Naive B cell (primary cell): ENCODE data around the gene PINLYP. TPM values are rescaled to one million over a fixed set of nuclear protein-coding genes. Genes with fewer than 3 reads are reported as not detected.

Source experiments
- ATAC-seq, 2 donors: fragments of 150-1000 bp; cut with Tn5 transposase; 2 replicates each; pipeline ENCODE4 v1.10.0; 2021; ENCODE audit warnings: low read depth in 2 of 2, mild to moderate bottlenecking in 2 of 2, moderate library complexity in 2 of 2
- DNase-seq: peaks from one replicate; pipeline ENCODE4 v3.0.0; 2022
- H3K27ac Mint-ChIP-seq, 6 donors: one replicate each; pipeline ENCODE4 v1.8.0; 2020 to 2022; ENCODE audit warnings: mild to moderate bottlenecking in 6 of 6, mixed read lengths in 6 of 6, moderate library complexity in 5 of 6, inconsistent platforms in 2 of 6
- H3K27me3 Mint-ChIP-seq, 3 donors: one replicate each; pipeline ENCODE4 v1.8.0; 2021 to 2022; ENCODE audit warnings: mixed read lengths in 3 of 3, mild to moderate bottlenecking in 1 of 3
- H3K36me3 Mint-ChIP-seq, 2 donors: one replicate each; pipeline ENCODE4 v1.8.0; 2020 to 2022; ENCODE audit warnings: mixed read lengths in 2 of 2, inconsistent platforms in 1 of 2, mild to moderate bottlenecking in 1 of 2
- H3K4me1 Mint-ChIP-seq, 3 donors: one replicate each; pipeline ENCODE4 v1.8.0; 2020 to 2022; ENCODE audit warnings: mixed read lengths in 3 of 3, inconsistent platforms in 1 of 3, mild to moderate bottlenecking in 1 of 3, moderate library complexity in 1 of 3
- H3K4me3 Mint-ChIP-seq, 8 donors: one replicate each; pipeline ENCODE4 v1.8.0; 2020 to 2022; ENCODE audit warnings: mild to moderate bottlenecking in 8 of 8, mixed read lengths in 8 of 8, moderate library complexity in 8 of 8, inconsistent platforms in 2 of 8
- H3K9me3 Mint-ChIP-seq, 7 donors: one replicate each; pipeline ENCODE4 v1.8.0; 2020 to 2022; ENCODE audit warnings: mixed read lengths in 7 of 7, mild to moderate bottlenecking in 5 of 7, inconsistent platforms in 2 of 7, moderate library complexity in 1 of 7
- polyA plus RNA-seq, 6 donors: library from polyadenylated mRNA; unstranded; fragments of 300-500 nt; fragmentation: Illumina TruSeq; gene quantifications; one replicate each; pipeline ENCODE4 v1.2.3, GENCODE V29; 2021; ENCODE audit warnings: low read depth in 6 of 6

PINLYP gene
- polyA plus RNA-seq, 6 donors from 2014 or later, result 1.1 to 2.6 (median 2.0) TPM; not detected in 1

DNA sequence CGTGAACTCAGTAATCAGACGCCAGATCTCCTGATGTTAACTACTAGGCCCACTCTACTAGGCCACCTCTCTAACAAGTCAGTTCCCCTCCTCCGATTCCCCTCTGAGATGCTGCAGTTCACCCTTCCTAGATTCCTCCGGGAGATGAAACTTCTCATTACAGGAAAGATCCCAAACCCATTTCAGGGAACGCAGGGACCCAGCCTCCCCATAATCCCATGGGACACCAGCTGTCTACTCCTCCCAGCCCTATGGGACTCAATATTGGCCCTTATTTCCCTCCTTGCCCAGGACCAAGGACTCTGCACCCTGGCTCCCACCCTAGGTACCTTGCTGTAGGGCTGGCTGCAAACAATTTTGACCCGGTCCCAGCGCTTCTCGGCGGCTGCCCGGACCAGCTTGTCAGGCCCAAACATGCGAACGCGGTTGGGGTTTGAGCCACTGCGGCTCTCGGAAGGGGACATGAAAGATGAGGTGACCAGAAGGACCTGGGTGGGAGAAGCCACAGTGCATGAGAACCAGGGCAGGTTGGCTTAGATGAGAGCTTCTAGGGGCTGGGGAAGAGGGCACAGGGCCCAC is 21.2 kb upstream of the PINLYP start:
- H3K27ac Mint-ChIP-seq, result peak overlapping the region in 2 of 6 donors; percentile 65 to 76
- H3K36me3 Mint-ChIP-seq, result peaks cover 10 to 22% of the 10 kb centered on the region in 2 donors
- no peak for DNase-seq
- H3K9me3 Mint-ChIP-seq, result no peaks in the 10 kb centered on the region
- no peaks in the 10 kb centered on the region for H3K27me3 Mint-ChIP-seq
- peaks cover 9 to 24% (median 17%) of the 10 kb centered on the region in 3 donors for H3K4me1 Mint-ChIP-seq
- H3K4me3 Mint-ChIP-seq, result peak overlapping the region in 1 of 8 donors; percentile 44
- ATAC-seq, result no peak

- Mint-ChIP-seq H3K27ac (peak overlapping the region in 4 of 6 donors; percentile 29 to 84 (median 68)), H3K4me1 (peaks cover 18 to 27% (median 22%) of the 10 kb centered on the region in 3 donors), H3K27me3 (no peaks in the 10 kb centered on the region), H3K9me3 (no peaks in the 10 kb centered on the region), H3K36me3 (peaks cover 10 to 17% of the 10 kb centered on the region in 2 donors), H3K4me3 (no peak overlapping the region)
- DNase-seq, result peak; percentile 74
- ATAC-seq, result peak; percentile 82 to 98
These were observed 20.3 kb upstream of the PINLYP start for GRCh38 chr19:43555185-43555770.

GRCh38 chr19:43560687-43561086 is 14.9 kb upstream of the PINLYP start:
- DNase-seq (no peak), ATAC-seq (no peak)
- Mint-ChIP-seq H3K36me3 (no peaks in the 10 kb centered on the region), H3K27ac (peak overlapping the region; percentile 15 to 96 (median 94)), H3K4me1 (peaks cover 49 to 64% (median 56%) of the 10 kb centered on the region in 3 donors), H3K4me3 (peak overlapping the region in 4 of 8 donors; percentile 47 to 89 (median 75)), H3K9me3 (peaks cover 0 to 4% (median 0%) of the 10 kb centered on the region in 7 donors), H3K27me3 (no peaks in the 10 kb centered on the region)

DNA sequence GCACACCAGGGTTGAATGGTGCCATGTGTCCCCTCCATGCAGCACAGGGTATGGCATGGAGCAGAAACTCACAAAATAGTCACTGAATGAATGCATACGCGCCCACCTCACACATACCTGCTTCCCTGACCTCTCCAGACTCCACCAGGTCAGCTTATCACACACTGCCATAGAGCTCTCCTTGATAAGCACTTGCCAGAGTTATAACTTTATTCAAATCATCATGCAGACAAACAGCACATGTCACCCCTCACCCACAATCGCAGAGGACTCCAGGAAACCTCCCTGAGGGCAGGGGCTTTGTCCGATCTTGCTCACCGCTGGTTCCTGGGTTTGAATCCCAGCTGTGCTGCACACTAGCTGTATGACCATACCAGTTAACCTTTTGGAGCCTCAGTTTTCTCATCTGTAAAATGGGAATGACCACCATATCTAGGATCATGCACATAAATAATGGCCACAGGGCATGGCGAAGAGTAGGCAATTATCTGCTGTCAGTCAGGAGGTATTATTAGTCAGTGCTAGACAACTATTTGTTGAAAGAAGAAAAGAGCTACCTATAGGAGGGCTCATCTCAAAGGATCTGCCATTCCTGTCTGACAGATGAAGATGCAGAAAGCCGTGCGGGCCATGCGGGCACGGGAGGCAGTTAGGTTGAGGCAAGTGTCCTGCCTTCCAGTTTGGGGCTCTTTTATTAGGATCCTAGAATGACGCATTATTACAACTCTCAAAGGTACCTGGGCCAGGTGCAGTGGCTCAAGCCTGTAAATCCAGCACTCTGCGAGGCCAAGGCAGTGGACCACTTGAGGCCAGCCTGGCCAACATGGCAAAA is 14.2 kb upstream of the PINLYP start:
- H3K27ac Mint-ChIP-seq, result peak overlapping the region; percentile 93 to 99 (median 96)
- DNase-seq (no peak), ATAC-seq (no peak)
- H3K27me3 Mint-ChIP-seq, result no peaks in the 10 kb centered on the region
- peaks cover 49 to 68% (median 56%) of the 10 kb centered on the region in 3 donors for H3K4me1 Mint-ChIP-seq
- peaks cover 0 to 4% (median 0%) of the 10 kb centered on the region in 7 donors for H3K9me3 Mint-ChIP-seq
- peak overlapping the region in 7 of 8 donors; percentile 72 to 89 (median 81) for H3K4me3 Mint-ChIP-seq
- H3K36me3 Mint-ChIP-seq, result no peaks in the 10 kb centered on the region

- Mint-ChIP-seq H3K36me3 (peaks cover 0 to 3% of the 10 kb centered on the region in 2 donors), H3K4me3 (peak overlapping the region; percentile 53 to 89 (median 79)), H3K4me1 (peaks cover 49 to 73% (median 56%) of the 10 kb centered on the region in 3 donors), H3K9me3 (peaks cover 0 to 4% (median 0%) of the 10 kb centered on the region in 7 donors), H3K27ac (peak overlapping the region; percentile 93 to 99 (median 96)), H3K27me3 (no peaks in the 10 kb centered on the region)
- DNase-seq, result no peak
- ATAC-seq, result peak in 1 of 2 donors; percentile 4
These were observed 13.3 kb upstream of the PINLYP start for GRCh38 chr19:43562226-43562697.

GRCh38 chr19:43562698-43563241 is 12.8 kb upstream of the PINLYP start:
- Mint-ChIP-seq H3K9me3 (peaks cover 0 to 4% (median 0%) of the 10 kb centered on the region in 7 donors), H3K36me3 (peaks cover 0 to 3% of the 10 kb centered on the region in 2 donors), H3K4me1 (peaks cover 49 to 75% (median 56%) of the 10 kb centered on the region in 3 donors), H3K27me3 (no peaks in the 10 kb centered on the region), H3K4me3 (peak overlapping the region; percentile 53 to 89 (median 79)), H3K27ac (peak overlapping the region; percentile 93 to 99 (median 96))
- ATAC-seq (peak; percentile 89 to 90), DNase-seq (peak; percentile 89)

DNA sequence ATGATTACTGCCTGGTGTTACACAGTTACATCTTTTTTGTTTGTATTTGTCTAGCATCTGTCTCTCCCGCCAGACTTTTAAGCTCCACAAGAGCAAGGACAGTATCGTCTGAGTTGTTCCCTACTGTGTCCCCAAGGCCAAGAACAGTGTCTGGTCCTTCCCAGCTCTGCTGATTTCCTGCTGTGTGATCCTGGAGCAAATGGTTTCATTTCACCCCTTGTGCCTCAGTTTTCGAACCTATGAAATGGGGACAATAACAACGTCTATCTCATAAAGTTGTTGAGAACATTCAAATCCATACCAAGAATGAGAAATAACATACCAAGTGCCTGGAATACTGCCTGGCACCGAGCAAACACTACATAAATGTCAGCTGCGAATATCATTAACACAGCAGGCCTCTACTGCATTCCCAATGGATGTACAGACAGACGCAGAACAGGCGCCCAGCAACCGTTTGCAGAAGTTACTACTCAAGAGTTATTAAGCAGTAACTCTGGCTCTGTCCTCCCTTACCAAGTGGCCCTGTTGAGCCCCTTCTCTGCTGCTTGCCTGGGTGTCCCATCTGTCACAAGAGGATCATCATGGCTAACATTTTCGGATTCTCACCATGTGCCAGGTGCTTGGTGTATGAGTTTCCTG is 11.7 kb upstream of the PINLYP start:
- Mint-ChIP-seq H3K4me1 (peaks cover 49 to 75% (median 61%) of the 10 kb centered on the region in 3 donors), H3K27ac (peak overlapping the region; percentile 93 to 99 (median 96)), H3K36me3 (peaks cover 0 to 3% of the 10 kb centered on the region in 2 donors), H3K27me3 (no peaks in the 10 kb centered on the region), H3K4me3 (peak overlapping the region in 4 of 8 donors; percentile 35 to 75 (median 44)), H3K9me3 (peaks cover 0 to 4% (median 0%) of the 10 kb centered on the region in 7 donors)
- DNase-seq, result no peak
- ATAC-seq, result no peak

DNA sequence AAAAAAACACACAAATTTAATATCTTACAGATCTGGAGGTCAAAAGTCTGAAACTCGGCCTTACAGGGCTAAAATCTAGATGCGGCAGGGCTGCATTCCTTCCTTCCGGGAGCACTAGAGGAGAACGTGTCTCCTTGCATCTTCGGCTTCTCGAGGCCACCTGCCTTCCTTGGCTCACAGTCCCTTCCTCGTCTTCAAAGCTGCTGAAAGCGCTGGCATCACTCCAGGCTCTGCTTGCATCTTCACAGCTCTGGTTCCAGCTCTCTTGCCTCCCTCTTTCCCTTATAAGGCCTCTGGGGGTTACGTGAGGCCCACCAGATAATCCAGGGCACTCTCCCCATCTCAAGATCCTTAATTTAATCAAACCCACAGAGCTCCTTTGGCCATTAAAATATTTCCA is 10.8 kb upstream of the PINLYP start:
- Mint-ChIP-seq H3K4me3 (peak overlapping the region in 6 of 8 donors; percentile 30 to 71 (median 52)), H3K36me3 (peaks cover 0 to 3% of the 10 kb centered on the region in 2 donors), H3K9me3 (peaks cover 0 to 4% (median 0%) of the 10 kb centered on the region in 7 donors), H3K4me1 (peaks cover 48 to 78% (median 69%) of the 10 kb centered on the region in 3 donors), H3K27ac (peak overlapping the region; percentile 93 to 99 (median 96)), H3K27me3 (no peaks in the 10 kb centered on the region)
- ATAC-seq, result no peak
- DNase-seq, result no peak

- Mint-ChIP-seq H3K27ac (peak overlapping the region in 3 of 6 donors; percentile 35 to 66 (median 63)), H3K4me3 (peak overlapping the region in 2 of 8 donors; percentile 11 to 77), H3K27me3 (no peaks in the 10 kb centered on the region), H3K4me1 (peaks cover 30 to 68% (median 47%) of the 10 kb centered on the region in 3 donors), H3K9me3 (no peaks in the 10 kb centered on the region), H3K36me3 (peaks cover 3 to 8% of the 10 kb centered on the region in 2 donors)
- DNase-seq (no peak), ATAC-seq (no peak)
These were observed 5.9 kb upstream of the PINLYP start for GRCh38 chr19:43569657-43570056.

DNA sequence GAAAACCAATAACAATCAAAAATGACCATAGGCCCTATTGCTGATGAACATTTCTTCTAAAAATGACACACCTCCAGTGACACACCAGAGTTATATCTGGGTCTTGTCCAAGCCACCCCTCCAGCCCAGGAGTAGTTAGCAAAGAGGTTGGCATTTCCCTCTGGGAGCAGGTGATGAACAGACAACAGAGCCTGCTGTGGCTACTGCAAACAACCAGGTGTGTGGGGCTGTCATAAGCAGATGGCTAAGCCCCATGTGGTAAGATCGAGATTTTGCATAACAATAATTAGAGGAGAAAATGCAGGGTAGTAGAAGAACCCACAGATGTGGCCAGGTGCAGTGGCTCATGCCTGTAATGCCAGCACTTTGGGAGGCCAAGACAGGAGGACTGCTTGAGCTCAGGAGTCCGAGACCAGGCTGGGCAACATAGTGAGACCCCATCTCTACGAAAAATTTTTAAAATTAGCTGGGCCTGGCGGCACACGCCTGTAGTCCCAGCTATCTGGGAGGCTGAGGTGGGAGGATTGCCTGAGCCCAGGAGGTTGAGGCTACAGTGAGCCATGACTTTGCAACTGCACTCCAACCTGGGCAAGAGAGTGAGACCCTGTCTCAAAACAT is 5.3 kb upstream of the PINLYP start:
- DNase-seq (no peak), ATAC-seq (peak in 1 of 2 donors; percentile 43)
- Mint-ChIP-seq H3K9me3 (no peaks in the 10 kb centered on the region), H3K27ac (peak overlapping the region in 4 of 6 donors; percentile 11 to 88 (median 53)), H3K4me3 (peak overlapping the region in 1 of 8 donors; percentile 77), H3K36me3 (peaks cover 3 to 8% of the 10 kb centered on the region in 2 donors), H3K4me1 (peaks cover 29 to 68% (median 47%) of the 10 kb centered on the region in 3 donors), H3K27me3 (no peaks in the 10 kb centered on the region)

- H3K4me3 Mint-ChIP-seq, result peak overlapping the region in 2 of 8 donors; percentile 6 to 55
- H3K36me3 Mint-ChIP-seq, result peaks cover 0 to 8% of the 10 kb centered on the region in 2 donors
- no peaks in the 10 kb centered on the region for H3K9me3 Mint-ChIP-seq
- no peaks in the 10 kb centered on the region for H3K27me3 Mint-ChIP-seq
- DNase-seq (no peak), ATAC-seq (no peak)
- peaks cover 38 to 64% (median 53%) of the 10 kb centered on the region in 3 donors for H3K4me1 Mint-ChIP-seq
- peak overlapping the region in 5 of 6 donors; percentile 39 to 83 (median 80) for H3K27ac Mint-ChIP-seq
These were observed 3.4 kb upstream of the PINLYP start for GRCh38 chr19:43572171-43572588.
